ENCODE data around the gene MXD1.

GRCh38 chr2:69969126-69969983 lies 54.4 kb downstream of the MXD1 start:
- no peak for TF ChIP-seq CTCF (IDR thresholded peaks at IDR 0.05; ENCODE audit: poor library complexity)
- no peak for TF ChIP-seq EZH2phosphoT487 (IDR thresholded peaks at IDR 0.05; ENCODE audit: low read depth, severe bottlenecking, unreplicated experiment)

All from hepatocyte (in vitro differentiated cells).